Endothelial cell (in vitro differentiated cells): ENCODE results near the gene ZNF335. TPM values are rescaled to one million over a fixed set of nuclear protein-coding genes. Genes with fewer than 3 reads are reported as not detected.
A peak's percentile ranks its signal among the peaks of the same experiment; 100 is the strongest.

Experiments
- DNase-seq: peaks from one replicate; pipeline ENCODE4 v3.0.0; 2021; ENCODE audit warnings: low spot score
- H3K27ac Mint-ChIP-seq: one replicate; pipeline ENCODE4 v1.8.0; 2021; ENCODE audit warnings: mixed read lengths, inconsistent platforms; ENCODE audit not compliant: unreplicated experiment
- H3K27me3 Mint-ChIP-seq: one replicate; pipeline ENCODE4 v1.8.0; 2021; ENCODE audit warnings: mild to moderate bottlenecking, moderate library complexity, mixed read lengths, inconsistent platforms; ENCODE audit not compliant: unreplicated experiment
- H3K36me3 Mint-ChIP-seq: one replicate; pipeline ENCODE4 v1.8.0; 2021; ENCODE audit warnings: mild to moderate bottlenecking, low read depth, mixed read lengths, inconsistent platforms; ENCODE audit not compliant: unreplicated experiment
- H3K4me1 Mint-ChIP-seq: one replicate; pipeline ENCODE4 v1.8.0; 2021; ENCODE audit warnings: mild to moderate bottlenecking, mixed read lengths, inconsistent platforms; ENCODE audit not compliant: unreplicated experiment
- H3K4me3 Mint-ChIP-seq: one replicate; pipeline ENCODE4 v1.8.0; 2021; ENCODE audit warnings: mild to moderate bottlenecking, mixed read lengths, inconsistent platforms; ENCODE audit not compliant: unreplicated experiment
- H3K9me3 Mint-ChIP-seq: one replicate; pipeline ENCODE4 v1.8.0; 2021; ENCODE audit warnings: mixed read lengths, inconsistent platforms; ENCODE audit not compliant: unreplicated experiment
- CTCF ChIP-seq: fragments of 200-600 bp; sonication (generic); IDR thresholded peaks from one replicate; pipeline ENCODE4 v1.5.0; 2021; ENCODE audit warnings: antibody characterized with exemption; ENCODE audit not compliant: unreplicated experiment
- total RNA-seq: library from RNA; stranded (reverse); fragmentation: NEBNext Ultra II Directional; extraction: Animal tissue kit (Norgen Biotek cat#: 25700); gene quantifications from one replicate; pipeline ENCODE4 v1.2.1, GENCODE V29; 2021; ENCODE audit not compliant: unreplicated experiment

ZNF335 gene
- total RNA-seq, 1 donor from 2014 or later = 22.9 TPM

- peaks cover 18% of the 10 kb centered on the region for H3K36me3 Mint-ChIP-seq
- H3K4me3 Mint-ChIP-seq = peak overlapping the region; percentile 80
- peak overlapping the region; percentile 84 for H3K27ac Mint-ChIP-seq
- peak; percentile 77 for TF ChIP-seq CTCF
- H3K27me3 Mint-ChIP-seq = peaks cover 7% of the 10 kb centered on the region
- no peaks in the 10 kb centered on the region for H3K9me3 Mint-ChIP-seq
- H3K4me1 Mint-ChIP-seq = peaks cover 11% of the 10 kb centered on the region
- DNase-seq = peak; percentile 33
Measured at GRCh38 chr20:45969712-45970634, 2.0 kb downstream of the ZNF335 start.

GRCh38 chr20:45968801-45969711 lies 2.9 kb downstream of the ZNF335 start:
- no peak for TF ChIP-seq CTCF
- H3K36me3 Mint-ChIP-seq = peaks cover 19% of the 10 kb centered on the region
- peaks cover 7% of the 10 kb centered on the region for H3K27me3 Mint-ChIP-seq
- H3K9me3 Mint-ChIP-seq = no peaks in the 10 kb centered on the region
- H3K4me1 Mint-ChIP-seq = peaks cover 11% of the 10 kb centered on the region
- no peak for DNase-seq
- no peak overlapping the region for H3K4me3 Mint-ChIP-seq
- no peak overlapping the region for H3K27ac Mint-ChIP-seq

DNA sequence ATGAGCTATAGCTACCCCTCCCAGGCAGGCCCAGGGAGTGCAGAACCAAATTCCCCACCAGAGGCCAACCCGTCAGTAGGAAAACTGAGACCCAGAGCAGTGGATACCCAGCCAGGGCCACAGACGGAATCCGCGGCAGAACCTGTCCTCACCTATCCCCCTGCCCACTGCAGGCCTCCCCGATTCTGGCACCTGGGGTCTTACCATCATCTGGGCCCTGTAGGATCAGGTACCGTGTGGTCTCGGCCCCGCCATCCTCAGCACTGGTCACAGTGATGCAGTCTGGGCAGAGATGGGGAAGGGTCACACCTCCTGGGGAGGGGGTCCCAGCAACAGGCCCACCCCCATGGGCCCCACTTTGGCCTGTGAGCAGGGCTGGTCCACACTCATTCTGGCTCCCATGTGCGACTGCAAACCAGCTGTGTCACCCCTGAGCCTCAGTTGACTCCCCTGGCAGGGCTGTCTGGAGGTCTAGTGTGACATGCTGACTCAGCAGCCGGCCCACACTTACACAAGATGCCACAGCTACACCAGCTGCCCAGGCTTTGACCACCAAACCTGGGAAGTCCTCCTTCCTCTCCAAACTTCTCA lies 3.8 kb downstream of the ZNF335 start:
- Mint-ChIP-seq H3K4me3 (no peak overlapping the region), H3K27ac (no peak overlapping the region), H3K27me3 (peaks cover 7% of the 10 kb centered on the region), H3K4me1 (peaks cover 11% of the 10 kb centered on the region), H3K9me3 (no peaks in the 10 kb centered on the region), H3K36me3 (peaks cover 22% of the 10 kb centered on the region)
- no peak for DNase-seq
- TF ChIP-seq CTCF = no peak

GRCh38 chr20:45967551-45968080 lies 4.4 kb downstream of the ZNF335 start:
- Mint-ChIP-seq H3K27me3 (peaks cover 7% of the 10 kb centered on the region), H3K36me3 (peaks cover 25% of the 10 kb centered on the region), H3K27ac (no peak overlapping the region), H3K4me1 (peaks cover 10% of the 10 kb centered on the region), H3K4me3 (no peak overlapping the region), H3K9me3 (no peaks in the 10 kb centered on the region)
- no peak for DNase-seq
- TF ChIP-seq CTCF = no peak
